ENCODE data around the gene PRDM7. TPM values are rescaled to one million over a fixed set of nuclear protein-coding genes. Genes with fewer than 3 reads are reported as not detected.

PRDM7 gene
- total RNA-seq, 1 experiment from 2014 or later = not detected

DNA sequence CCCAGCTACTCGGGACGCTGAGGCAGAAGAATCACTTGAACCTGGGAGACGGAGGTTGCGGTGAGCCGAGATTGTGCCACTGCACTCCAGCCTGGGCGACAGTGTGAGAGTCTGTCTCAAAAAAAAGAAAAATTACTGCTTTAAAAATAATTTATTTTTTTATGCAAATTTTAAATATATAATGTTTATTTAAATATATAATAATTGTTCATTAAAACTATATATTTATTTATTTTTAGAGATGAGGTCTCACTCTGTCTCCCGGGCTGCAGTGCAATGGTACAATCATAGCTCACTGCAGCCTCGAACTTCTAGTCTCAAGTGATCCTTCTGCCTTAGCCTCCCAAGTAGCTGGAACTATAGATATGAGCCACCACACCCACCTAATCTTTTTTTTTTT, 42.6 kb downstream of the PRDM7 start:
- TF ChIP-seq CTCF (conservative IDR thresholded peaks at IDR 0.05) = no peak
- no peaks in the 10 kb centered on the region for H3K9me3 Mint-ChIP-seq
- H3K4me1 ChIP-seq (ENCODE audit: insufficient read depth, low read length) = peaks cover 2% of the 10 kb centered on the region; the same call in 1 of the 2 replicates
- H4K91ac ChIP-seq (ENCODE audit: insufficient read length, low read depth, low read length) = no peak overlapping the region
- no peak overlapping the region for H2BK5ac ChIP-seq (ENCODE audit: insufficient read length, low read length)
- no peak overlapping the region for H3K18ac ChIP-seq (ENCODE audit: insufficient read length, low read depth, low read length)
- H4K20me1 ChIP-seq (ENCODE audit: control insufficient read depth, insufficient read depth, insufficient read length) = no peaks in the 10 kb centered on the region
- no peaks in the 10 kb centered on the region for H3K79me1 ChIP-seq (ENCODE audit: insufficient read depth, low read depth, low read length, poor library complexity, severe bottlenecking)
- H3K9ac ChIP-seq (ENCODE audit: extremely low read depth, insufficient read length, low read length) = no peak overlapping the region
- H3K4me2 ChIP-seq (ENCODE audit: insufficient read depth, insufficient read length, low read length) = no peak overlapping the region
- no peak overlapping the region for H3K27ac Mint-ChIP-seq
- H3K4me1 Mint-ChIP-seq = peaks cover 17 to 24% of the 10 kb centered on the region in 2 experiments
- no peaks in the 10 kb centered on the region for H3K79me2 ChIP-seq (ENCODE audit: insufficient read depth, low read length)
- H3K14ac ChIP-seq (ENCODE audit: insufficient read depth, low read length) = no peak overlapping the region
- no peak overlapping the region for H2BK12ac ChIP-seq (ENCODE audit: insufficient read length, low read depth, low read length)
- no peaks in the 10 kb centered on the region for H3K23me2 ChIP-seq (ENCODE audit: insufficient read length, low read depth, low read length, poor library complexity, severe bottlenecking)
- no peak for DNase-seq
- no peak overlapping the region for H3K27ac ChIP-seq (ENCODE audit: insufficient read length, low read depth, low read length)
- H4K5ac ChIP-seq (ENCODE audit: insufficient read length, low read depth, low read length) = no peak overlapping the region
- H3K23ac ChIP-seq (ENCODE audit: insufficient read length, low read depth, low read length) = no peak overlapping the region
- no peak overlapping the region for H2BK15ac ChIP-seq (ENCODE audit: low read depth, low read length)
- H2AFZ ChIP-seq (ENCODE audit: low read length) = no peak overlapping the region
- H3K4me3 Mint-ChIP-seq = no peak overlapping the region
- H2AK5ac ChIP-seq (ENCODE audit: insufficient read length, low read length) = no peak overlapping the region
- H3K4ac ChIP-seq (ENCODE audit: low read depth, low read length) = no peak overlapping the region
- H3K36me3 Mint-ChIP-seq (ENCODE audit: insufficient read depth in 1 of 3, low read depth in 3 of 3) = peaks cover 19 to 70% (median 56%) of the 10 kb centered on the region in 3 experiments
- no peak overlapping the region for H3T11ph ChIP-seq (ENCODE audit: low read length)
- no peaks in the 10 kb centered on the region for H3K9me3 ChIP-seq (ENCODE audit: control insufficient read depth, low read depth, low read length)
- H2BK20ac ChIP-seq (ENCODE audit: low read depth, low read length, poor library complexity, severe bottlenecking) = no peak overlapping the region
- no peaks in the 10 kb centered on the region for H3K27me3 ChIP-seq (ENCODE audit: insufficient read depth, low read length)
- H3K27me3 Mint-ChIP-seq (ENCODE audit: low read depth) = no peaks in the 10 kb centered on the region
- no CpG with 5 or more reads among the region's 8 CpGs for WGBS (ENCODE audit: extremely low coverage, insufficient read length, low lambda C conversion rate)
- no peak overlapping the region for H3K56ac ChIP-seq (ENCODE audit: insufficient read length, low read depth, low read length)
- no peak overlapping the region for H2BK120ac ChIP-seq (ENCODE audit: low read depth, low read length, poor library complexity, severe bottlenecking)
- H4K8ac ChIP-seq (replicated peaks; ENCODE audit: insufficient read length, low read depth, low read length) = no peak overlapping the region

Measured in H9 (cell line).